CD4-positive, alpha-beta T cell treated with Interleukin-2 at 100 ng/mL for 4 hours (primary cell): ENCODE results near the gene COPG1.
A peak's percentile ranks its signal among the peaks of the same experiment; 100 is the strongest.

Experiments
- DNase-seq: peaks from one replicate; pipeline ENCODE4 v3.0.0-alpha.2; 2020; ENCODE audit warnings: low spot score

Gene COPG1

GRCh38 chr3:129278966-129279906 is 29.8 kb downstream of the COPG1 start:
- peak; percentile 41 for DNase-seq

- no peak for DNase-seq
Observed at GRCh38 chr3:129280183-129280582, 30.8 kb downstream of the COPG1 start.

- no peak for DNase-seq
Observed at GRCh38 chr3:129281726-129282125, 32.3 kb downstream of the COPG1 start.

- DNase-seq, result peak; percentile 73
Observed at GRCh38 chr3:129282727-129283327, 33.4 kb downstream of the COPG1 start.

GRCh38 chr3:129286081-129286480 is 36.7 kb downstream of the COPG1 start:
- no peak for DNase-seq

- DNase-seq, result no peak
Observed at GRCh38 chr3:129288446-129288845, 39.0 kb downstream of the COPG1 start.

GRCh38 chr3:129289201-129289921 is 40.0 kb downstream of the COPG1 start:
- DNase-seq, result no peak

GRCh38 chr3:129291236-129291886 is 42.0 kb downstream of the COPG1 start:
- no peak for DNase-seq

GRCh38 chr3:129295286-129295685 is 45.9 kb downstream of the COPG1 start:
- no peak for DNase-seq

GRCh38 chr3:129304146-129304961 is 54.9 kb downstream of the COPG1 start:
- DNase-seq, result no peak

GRCh38 chr3:129304962-129305222 is 55.5 kb downstream of the COPG1 start:
- no peak for DNase-seq

- DNase-seq, result peak; percentile 11
Observed at GRCh38 chr3:129305592-129306091, 56.2 kb downstream of the COPG1 start.

- DNase-seq, result no peak
Observed at GRCh38 chr3:129308636-129309035, 59.2 kb downstream of the COPG1 start.

GRCh38 chr3:129310111-129311011 is 61.0 kb downstream of the COPG1 start:
- DNase-seq, result no peak

GRCh38 chr3:129311054-129311902 is 61.9 kb downstream of the COPG1 start:
- no peak for DNase-seq

GRCh38 chr3:129312021-129312639 is 62.7 kb downstream of the COPG1 start:
- no peak for DNase-seq

- DNase-seq, result no peak
Observed at GRCh38 chr3:129312671-129313414, 63.4 kb downstream of the COPG1 start.

GRCh38 chr3:129313415-129313664 is 63.9 kb downstream of the COPG1 start:
- no peak for DNase-seq
